ENCODE data around the gene THBS2.

The THBS2 gene

DNA sequence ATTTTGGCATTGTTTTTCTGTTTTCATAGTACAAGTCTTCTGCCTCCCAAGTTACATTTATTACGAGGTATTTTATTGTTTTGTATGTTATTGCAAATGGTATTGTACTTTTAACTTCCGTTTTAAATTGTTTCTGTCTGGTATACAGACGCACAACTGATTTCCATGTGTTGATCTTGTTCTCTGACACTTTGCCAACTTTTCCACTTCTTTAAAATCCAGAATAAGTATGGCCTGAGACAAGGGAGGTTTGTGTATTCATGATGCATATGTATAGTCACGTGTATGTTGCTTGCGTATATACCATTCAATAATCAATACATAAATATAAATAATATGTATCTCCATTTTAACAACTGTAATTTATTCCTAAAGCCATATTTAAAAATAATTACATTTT lies 41.2 kb downstream of the THBS2 start:
- peak overlapping the region; percentile 68 for H3K27ac ChIP-seq (replicated peaks)
- TF ChIP-seq, protein P1, sequence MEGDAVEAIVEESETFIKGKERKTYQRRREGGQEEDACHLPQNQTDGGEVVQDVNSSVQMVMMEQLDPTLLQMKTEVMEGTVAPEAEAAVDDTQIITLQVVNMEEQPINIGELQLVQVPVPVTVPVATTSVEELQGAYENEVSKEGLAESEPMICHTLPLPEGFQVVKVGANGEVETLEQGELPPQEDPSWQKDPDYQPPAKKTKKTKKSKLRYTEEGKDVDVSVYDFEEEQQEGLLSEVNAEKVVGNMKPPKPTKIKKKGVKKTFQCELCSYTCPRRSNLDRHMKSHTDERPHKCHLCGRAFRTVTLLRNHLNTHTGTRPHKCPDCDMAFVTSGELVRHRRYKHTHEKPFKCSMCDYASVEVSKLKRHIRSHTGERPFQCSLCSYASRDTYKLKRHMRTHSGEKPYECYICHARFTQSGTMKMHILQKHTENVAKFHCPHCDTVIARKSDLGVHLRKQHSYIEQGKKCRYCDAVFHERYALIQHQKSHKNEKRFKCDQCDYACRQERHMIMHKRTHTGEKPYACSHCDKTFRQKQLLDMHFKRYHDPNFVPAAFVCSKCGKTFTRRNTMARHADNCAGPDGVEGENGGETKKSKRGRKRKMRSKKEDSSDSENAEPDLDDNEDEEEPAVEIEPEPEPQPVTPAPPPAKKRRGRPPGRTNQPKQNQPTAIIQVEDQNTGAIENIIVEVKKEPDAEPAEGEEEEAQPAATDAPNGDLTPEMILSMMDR (IDR thresholded peaks at IDR 0.05; ENCODE audit: insufficient read depth, low read length) = no peak
- TF ChIP-seq SPI1 (IDR thresholded peaks at IDR 0.05; ENCODE audit: borderline replicate concordance, low read depth) (no peak), GABPA (IDR thresholded peaks at IDR 0.05; ENCODE audit: low read depth) (no peak), POLR2AphosphoS5 (IDR thresholded peaks at IDR 0.05; ENCODE audit: low read depth) (no peak)
- TF ChIP-seq, protein P2, sequence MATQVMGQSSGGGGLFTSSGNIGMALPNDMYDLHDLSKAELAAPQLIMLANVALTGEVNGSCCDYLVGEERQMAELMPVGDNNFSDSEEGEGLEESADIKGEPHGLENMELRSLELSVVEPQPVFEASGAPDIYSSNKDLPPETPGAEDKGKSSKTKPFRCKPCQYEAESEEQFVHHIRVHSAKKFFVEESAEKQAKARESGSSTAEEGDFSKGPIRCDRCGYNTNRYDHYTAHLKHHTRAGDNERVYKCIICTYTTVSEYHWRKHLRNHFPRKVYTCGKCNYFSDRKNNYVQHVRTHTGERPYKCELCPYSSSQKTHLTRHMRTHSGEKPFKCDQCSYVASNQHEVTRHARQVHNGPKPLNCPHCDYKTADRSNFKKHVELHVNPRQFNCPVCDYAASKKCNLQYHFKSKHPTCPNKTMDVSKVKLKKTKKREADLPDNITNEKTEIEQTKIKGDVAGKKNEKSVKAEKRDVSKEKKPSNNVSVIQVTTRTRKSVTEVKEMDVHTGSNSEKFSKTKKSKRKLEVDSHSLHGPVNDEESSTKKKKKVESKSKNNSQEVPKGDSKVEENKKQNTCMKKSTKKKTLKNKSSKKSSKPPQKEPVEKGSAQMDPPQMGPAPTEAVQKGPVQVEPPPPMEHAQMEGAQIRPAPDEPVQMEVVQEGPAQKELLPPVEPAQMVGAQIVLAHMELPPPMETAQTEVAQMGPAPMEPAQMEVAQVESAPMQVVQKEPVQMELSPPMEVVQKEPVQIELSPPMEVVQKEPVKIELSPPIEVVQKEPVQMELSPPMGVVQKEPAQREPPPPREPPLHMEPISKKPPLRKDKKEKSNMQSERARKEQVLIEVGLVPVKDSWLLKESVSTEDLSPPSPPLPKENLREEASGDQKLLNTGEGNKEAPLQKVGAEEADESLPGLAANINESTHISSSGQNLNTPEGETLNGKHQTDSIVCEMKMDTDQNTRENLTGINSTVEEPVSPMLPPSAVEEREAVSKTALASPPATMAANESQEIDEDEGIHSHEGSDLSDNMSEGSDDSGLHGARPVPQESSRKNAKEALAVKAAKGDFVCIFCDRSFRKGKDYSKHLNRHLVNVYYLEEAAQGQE (IDR thresholded peaks at IDR 0.05; ENCODE audit: insufficient replicate concordance, low read depth) = no peak
- DNase-seq (ENCODE audit: low read depth in 1 of 2, low spot score in 1 of 2) = no peak
- H3K27me3 ChIP-seq (ENCODE audit: insufficient read depth, poor library complexity, severe bottlenecking) = no peaks in the 10 kb centered on the region
- no peak overlapping the region for H3K4me3 ChIP-seq (replicated peaks; ENCODE audit: insufficient read depth, low read length)

DNA sequence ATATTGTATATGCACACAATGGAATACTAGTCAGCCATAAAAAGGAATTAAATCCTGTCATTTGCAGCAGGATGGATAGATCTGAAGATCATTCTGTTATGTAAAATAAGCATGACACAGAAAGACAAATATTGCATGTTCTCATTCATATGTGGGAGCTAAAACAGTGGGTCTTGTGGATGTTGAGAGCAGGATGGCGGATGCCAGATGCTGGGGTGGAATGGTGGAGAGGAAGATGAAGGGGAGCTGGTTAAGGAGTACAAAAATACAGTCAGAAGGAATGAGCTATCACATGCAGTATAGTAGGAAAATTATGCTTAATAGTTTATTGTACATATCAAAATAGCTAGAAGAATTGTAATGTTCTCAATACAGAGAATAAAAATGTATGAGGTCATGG lies 41.8 kb downstream of the THBS2 start:
- H3K4me3 ChIP-seq (replicated peaks; ENCODE audit: insufficient read depth, low read length) = no peak overlapping the region
- H3K27ac ChIP-seq (replicated peaks) = no peak overlapping the region
- no peak for DNase-seq (ENCODE audit: low read depth in 1 of 2, low spot score in 1 of 2)
- TF ChIP-seq POLR2AphosphoS5 (IDR thresholded peaks at IDR 0.05; ENCODE audit: low read depth) (no peak), GABPA (IDR thresholded peaks at IDR 0.05; ENCODE audit: low read depth) (no peak), SPI1 (IDR thresholded peaks at IDR 0.05; ENCODE audit: borderline replicate concordance, low read depth) (no peak)
- TF ChIP-seq, protein P2 (IDR thresholded peaks at IDR 0.05; ENCODE audit: insufficient replicate concordance, low read depth) = no peak
- TF ChIP-seq, protein P1 (IDR thresholded peaks at IDR 0.05; ENCODE audit: insufficient read depth, low read length) = no peak
- no peaks in the 10 kb centered on the region for H3K27me3 ChIP-seq (ENCODE audit: insufficient read depth, poor library complexity, severe bottlenecking)

DNA sequence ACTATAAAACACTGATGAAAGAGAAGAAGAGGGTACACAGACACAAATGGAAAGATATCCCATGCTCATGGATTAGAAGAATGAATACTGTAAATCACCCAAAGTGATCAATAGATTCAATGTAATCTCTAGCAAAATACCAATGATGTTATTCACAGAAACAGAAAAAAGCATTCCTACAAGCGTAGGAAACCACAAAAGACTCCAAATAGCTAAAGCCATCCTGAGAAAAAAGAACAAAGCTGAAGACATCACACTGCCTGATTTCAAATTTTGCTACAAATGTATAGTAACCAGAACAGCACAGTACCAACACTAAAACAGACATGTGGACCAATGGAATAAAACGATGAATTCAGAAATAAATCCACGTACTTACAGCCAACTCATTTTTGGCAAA lies 43.0 kb downstream of the THBS2 start:
- no peaks in the 10 kb centered on the region for H3K27me3 ChIP-seq (ENCODE audit: insufficient read depth, poor library complexity, severe bottlenecking)
- TF ChIP-seq, protein P2 (IDR thresholded peaks at IDR 0.05; ENCODE audit: insufficient replicate concordance, low read depth) = no peak
- no peak for TF ChIP-seq POLR2AphosphoS5 (IDR thresholded peaks at IDR 0.05; ENCODE audit: low read depth)
- TF ChIP-seq GABPA (IDR thresholded peaks at IDR 0.05; ENCODE audit: low read depth) = no peak
- TF ChIP-seq, protein P1 (IDR thresholded peaks at IDR 0.05; ENCODE audit: insufficient read depth, low read length) = no peak
- no peak for TF ChIP-seq SPI1 (IDR thresholded peaks at IDR 0.05; ENCODE audit: borderline replicate concordance, low read depth)
- no peak for DNase-seq (ENCODE audit: low read depth in 1 of 2, low spot score in 1 of 2)
- H3K4me3 ChIP-seq (replicated peaks; ENCODE audit: insufficient read depth, low read length) = no peak overlapping the region
- H3K27ac ChIP-seq (replicated peaks) = no peak overlapping the region

All from HL-60 (cell line).